GM06990 (cell line): ENCODE data around the gene PTPRE.

Experiments used
- DNase-seq: peaks from one replicate; pipeline ENCODE4 v3.0.0-alpha.2; 2011; ENCODE audit not compliant: insufficient read length; ENCODE audit errors: extremely low read depth
- H3K27me3 ChIP-seq: replicated peaks from 2 replicates; pipeline ENCODE4 v1.6.0; 2011; ENCODE audit warnings: low read length; ENCODE audit not compliant: control insufficient read depth, insufficient read depth
- H3K36me3 ChIP-seq: 2 replicates; pipeline ENCODE4 v1.5.1; 2011; ENCODE audit warnings: low read length; ENCODE audit not compliant: control insufficient read depth, insufficient read depth
- H3K4me3 ChIP-seq: replicated peaks from 2 replicates; pipeline ENCODE4 v1.5.1; 2011; ENCODE audit warnings: low read depth, mild to moderate bottlenecking, control low read depth, low read length
- CTCF ChIP-seq: IDR thresholded peaks from 2 replicates; pipeline ENCODE4 v1.5.1; 2011; ENCODE audit warnings: low read length, control low read depth, mild to moderate bottlenecking, inconsistent platforms; ENCODE audit not compliant: insufficient read depth, poor library complexity, severe bottlenecking

The PTPRE gene

GRCh38 chr10:127951861-127952574, 45.1 kb downstream of the PTPRE start:
- TF ChIP-seq CTCF = no peak

GRCh38 chr10:127952575-127952869, 45.6 kb downstream of the PTPRE start:
- peaks cover 1% of the 10 kb centered on the region; the same call in 1 of the 2 replicates for H3K27me3 ChIP-seq
- no peak for TF ChIP-seq CTCF
- H3K36me3 ChIP-seq = no peaks in the 10 kb centered on the region
- DNase-seq = no peak
- no peak overlapping the region for H3K4me3 ChIP-seq

More at GRCh38 chr10:127951861-127952574, 45.1 kb downstream of the PTPRE start:
- no peaks in the 10 kb centered on the region for H3K36me3 ChIP-seq
- DNase-seq = no peak
- H3K27me3 ChIP-seq = peaks cover 1% of the 10 kb centered on the region; the same call in 1 of the 2 replicates
- no peak overlapping the region for H3K4me3 ChIP-seq

GRCh38 chr10:127952918-127953317, 46.0 kb downstream of the PTPRE start:
- Histone ChIP-seq H3K4me3 (no peak overlapping the region), H3K36me3 (no peaks in the 10 kb centered on the region), H3K27me3 (peaks cover 1% of the 10 kb centered on the region; the same call in 1 of the 2 replicates)
- no peak for DNase-seq
- no peak for TF ChIP-seq CTCF

GRCh38 chr10:127953876-127954275, 47.0 kb downstream of the PTPRE start:
- no peak for TF ChIP-seq CTCF
- H3K27me3 ChIP-seq = no peaks in the 10 kb centered on the region
- H3K4me3 ChIP-seq = no peak overlapping the region
- no peak for DNase-seq
- H3K36me3 ChIP-seq = no peaks in the 10 kb centered on the region

GRCh38 chr10:127959428-127959827, 52.5 kb downstream of the PTPRE start:
- Histone ChIP-seq H3K27me3 (peaks cover 1% of the 10 kb centered on the region), H3K36me3 (no peaks in the 10 kb centered on the region), H3K4me3 (no peak overlapping the region)
- DNase-seq = no peak
- no peak for TF ChIP-seq CTCF

GRCh38 chr10:127961071-127961470, 54.2 kb downstream of the PTPRE start:
- DNase-seq = no peak

More at GRCh38 chr10:127961071-127961470, 54.2 kb downstream of the PTPRE start:
- Histone ChIP-seq H3K4me3 (no peak overlapping the region), H3K36me3 (no peaks in the 10 kb centered on the region), H3K27me3 (peaks cover 1% of the 10 kb centered on the region)
- TF ChIP-seq CTCF = no peak
